Mesenchymal stem cell (in vitro differentiated cells and primary cell): ENCODE measurements around the gene FAAP100.

Source experiments
- DNase-seq: peaks from one replicate; pipeline ENCODE4 v3.0.0-alpha.2; 2013
- H2AFZ ChIP-seq: one replicate; pipeline ENCODE4 v1.6.1; 2013; ENCODE audit warnings: low read depth, mild to moderate bottlenecking, control low read depth, inconsistent platforms, low read length, moderate library complexity
- H2AK5ac ChIP-seq: 2 replicates; pipeline ENCODE4 v1.6.1; 2013; ENCODE audit warnings: low read length, moderate library complexity, mild to moderate bottlenecking, inconsistent platforms; ENCODE audit not compliant: severe bottlenecking
- H2BK120ac ChIP-seq: one replicate; pipeline ENCODE4 v1.6.1; 2013; ENCODE audit warnings: low read depth, mild to moderate bottlenecking, inconsistent platforms, low read length, moderate library complexity
- H2BK12ac ChIP-seq, 2 experiments: one replicate each; pipeline ENCODE4 v1.6.1; 2013; ENCODE audit warnings: inconsistent platforms in 2 of 2, low read length in 2 of 2, mild to moderate bottlenecking in 2 of 2, moderate library complexity in 2 of 2, control low read depth in 1 of 2
- H2BK15ac ChIP-seq: one replicate; pipeline ENCODE4 v1.6.1; 2013; ENCODE audit warnings: mild to moderate bottlenecking, low read depth, inconsistent platforms; ENCODE audit not compliant: poor library complexity, severe bottlenecking
- H2BK5ac ChIP-seq: 2 replicates; pipeline ENCODE4 v1.6.1; 2013; ENCODE audit warnings: low read depth, mild to moderate bottlenecking, low read length, control low read depth, inconsistent platforms; ENCODE audit not compliant: poor library complexity, severe bottlenecking
- H3K14ac ChIP-seq, 2 experiments: one replicate each; pipeline ENCODE4 v1.6.1; 2013; ENCODE audit warnings: inconsistent platforms in 2 of 2, low read length in 2 of 2, control low read depth in 1 of 2, mild to moderate bottlenecking in 1 of 2, moderate library complexity in 1 of 2
- H3K18ac ChIP-seq, 2 experiments: one replicate each; pipeline ENCODE4 v1.6.1; 2013; ENCODE audit warnings: inconsistent platforms in 2 of 2, low read length in 2 of 2, control low read depth in 1 of 2, low read depth in 1 of 2, mild to moderate bottlenecking in 1 of 2
- H3K23ac ChIP-seq, 2 experiments: one replicate each; pipeline ENCODE4 v1.6.1; 2013; ENCODE audit warnings: inconsistent platforms in 2 of 2, low read length in 2 of 2, mild to moderate bottlenecking in 2 of 2, moderate library complexity in 2 of 2, control low read depth in 1 of 2
- H3K27ac ChIP-seq: 2 replicates; pipeline ENCODE4 v1.5.1; 2013; ENCODE audit warnings: mild to moderate bottlenecking, moderate library complexity, low read length, control low read depth, inconsistent platforms; ENCODE audit not compliant: poor library complexity, severe bottlenecking
- H3K27me3 ChIP-seq, 2 experiments: 2 replicates each; pipeline versions ENCODE4 v1.6.1 to v1.7.0; 2013; ENCODE audit warnings: low read length in 2 of 2, mild to moderate bottlenecking in 2 of 2, moderate library complexity in 2 of 2, control low read depth in 1 of 2, inconsistent platforms in 1 of 2; ENCODE audit not compliant: control insufficient read depth in 1 of 2, insufficient read depth in 1 of 2
- H3K36me3 ChIP-seq, 2 experiments: 2 replicates each; pipeline versions ENCODE4 v1.6.1 to v1.7.0; 2013; ENCODE audit warnings: low read length in 2 of 2, control low read depth in 1 of 2, inconsistent platforms in 1 of 2, low read depth in 1 of 2, mild to moderate bottlenecking in 1 of 2; ENCODE audit not compliant: insufficient read depth in 2 of 2, control insufficient read depth in 1 of 2
- H3K4ac ChIP-seq, 2 experiments: one replicate each; pipeline ENCODE4 v1.6.1; 2013; ENCODE audit warnings: inconsistent platforms in 2 of 2, low read length in 2 of 2, mild to moderate bottlenecking in 2 of 2, moderate library complexity in 2 of 2, control low read depth in 1 of 2, low read depth in 1 of 2
- H3K4me1 ChIP-seq: 2 replicates; pipeline ENCODE4 v1.6.1; 2013; ENCODE audit warnings: low read depth, low read length, control low read depth; ENCODE audit not compliant: control insufficient read depth, insufficient read depth
- H3K4me2 ChIP-seq: 2 replicates; pipeline ENCODE4 v1.6.1; 2013; ENCODE audit warnings: low read length, mild to moderate bottlenecking, inconsistent platforms; ENCODE audit not compliant: poor library complexity, severe bottlenecking
- H3K4me3 ChIP-seq, 2 experiments: 2 replicates each; pipeline versions ENCODE4 v1.5.1 to v1.7.0; 2013; ENCODE audit warnings: low read length in 2 of 2, mild to moderate bottlenecking in 2 of 2, control low read depth in 1 of 2, low read depth in 1 of 2; ENCODE audit not compliant: insufficient read depth in 1 of 2
- H3K79me1 ChIP-seq: replicated peaks from 2 replicates; pipeline ENCODE4 v1.6.1; 2013; ENCODE audit warnings: mild to moderate bottlenecking, control low read depth, low read length, inconsistent platforms; ENCODE audit not compliant: poor library complexity, severe bottlenecking
- H3K9ac ChIP-seq: 2 replicates; pipeline ENCODE4 v1.7.0; 2013; ENCODE audit warnings: mild to moderate bottlenecking, low read length, moderate library complexity
- H3K9me3 ChIP-seq: 2 replicates; pipeline ENCODE4 v1.7.0; 2013; ENCODE audit warnings: mild to moderate bottlenecking, low read length; ENCODE audit not compliant: control insufficient read depth
- H4K8ac ChIP-seq: one replicate; pipeline ENCODE4 v1.6.1; 2013; ENCODE audit warnings: inconsistent platforms, mild to moderate bottlenecking, low read length, moderate library complexity
- H4K91ac ChIP-seq: one replicate; pipeline ENCODE4 v1.6.1; 2013; ENCODE audit warnings: mild to moderate bottlenecking, low read length, inconsistent platforms
- WGBS: methylation state at CpG from one replicate; pipeline ENCODE4 v1.1.7; 2013; ENCODE audit warnings: mixed read lengths; 5-methylcytosine and 5-hydroxymethylcytosine counted together

FAAP100 gene

GRCh38 chr17:81494626-81495377 is 57.4 kb downstream of the FAAP100 start:
- H3K27ac ChIP-seq, result no peak overlapping the region
- H2BK120ac ChIP-seq, result no peak overlapping the region
- DNase-seq, result no peak
- H4K91ac ChIP-seq, result no peak overlapping the region
- peaks cover 0 to 3% of the 10 kb centered on the region in 2 experiments for H3K36me3 ChIP-seq
- H3K23ac ChIP-seq, result no peak overlapping the region
- no peak overlapping the region for H3K14ac ChIP-seq
- no peak overlapping the region for H3K9ac ChIP-seq
- no peak overlapping the region for H3K18ac ChIP-seq
- no peak overlapping the region for H2BK12ac ChIP-seq
- H3K4me3 ChIP-seq, result no peak overlapping the region
- no peak overlapping the region for H2BK5ac ChIP-seq
- H3K27me3 ChIP-seq, result peaks cover 19 to 72% of the 10 kb centered on the region in 2 experiments
- H3K79me1 ChIP-seq, result no peaks in the 10 kb centered on the region
- no peak overlapping the region for H2BK15ac ChIP-seq
- H2AFZ ChIP-seq, result no peak overlapping the region
- no peak overlapping the region for H3K4me2 ChIP-seq
- H3K9me3 ChIP-seq, result no peaks in the 10 kb centered on the region
- H2AK5ac ChIP-seq, result no peak overlapping the region
- peaks cover 17% of the 10 kb centered on the region for H3K4me1 ChIP-seq
- H3K4ac ChIP-seq, result no peak overlapping the region
- 87% methylated on average over 8 of the region's 8 CpGs for WGBS
- H4K8ac ChIP-seq, result no peak overlapping the region

DNA sequence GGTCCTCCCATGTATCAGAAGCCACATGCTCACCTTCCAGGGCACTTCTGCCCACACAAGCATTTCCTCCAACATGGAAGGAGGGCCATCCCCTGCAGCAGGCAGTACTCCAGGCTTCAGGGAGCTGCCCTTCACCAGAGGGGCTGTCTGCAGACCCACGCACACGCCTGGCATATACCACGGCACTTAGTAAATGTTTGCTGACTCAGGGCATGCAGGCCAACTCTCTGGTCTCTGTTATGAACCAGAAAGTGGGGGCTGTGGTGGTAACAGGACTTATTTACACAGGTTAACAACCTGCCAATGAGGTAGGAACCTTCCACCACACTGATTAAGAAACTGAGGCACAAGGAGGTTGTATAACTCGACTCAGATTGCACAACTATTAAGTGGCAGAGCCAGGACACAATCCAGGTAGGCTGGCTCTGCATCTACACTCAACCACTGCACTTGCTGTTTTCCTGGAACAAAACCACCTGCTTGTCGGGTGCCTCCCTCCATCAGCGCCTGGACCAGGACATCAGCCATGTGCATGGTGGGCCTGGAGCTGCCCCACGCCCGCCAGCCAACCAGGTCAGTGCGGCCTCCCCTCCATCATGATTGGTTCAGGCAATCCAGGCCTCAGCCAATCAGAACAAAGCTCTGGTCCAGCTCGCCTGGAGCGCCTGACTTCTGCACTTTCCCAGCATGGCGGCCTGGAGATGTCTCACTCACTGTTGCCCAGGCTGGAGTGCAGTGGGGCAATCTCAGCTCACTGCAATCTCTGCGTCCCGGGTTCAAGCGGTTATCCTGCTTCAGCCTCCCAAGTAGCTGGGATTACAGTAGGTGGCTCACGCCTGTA is 58.7 kb downstream of the FAAP100 start:
- H4K8ac ChIP-seq, result no peak overlapping the region
- H3K27ac ChIP-seq, result no peak overlapping the region
- no peak overlapping the region for H2BK5ac ChIP-seq
- H3K4me3 ChIP-seq, result no peak overlapping the region
- no peak overlapping the region for H2BK120ac ChIP-seq
- no peaks in the 10 kb centered on the region for H3K9me3 ChIP-seq
- DNase-seq, result no peak
- H3K9ac ChIP-seq, result no peak overlapping the region
- H3K18ac ChIP-seq, result no peak overlapping the region
- WGBS, result 84% methylated on average over 16 of the region's 16 CpGs
- H4K91ac ChIP-seq, result no peak overlapping the region
- H2AK5ac ChIP-seq, result no peak overlapping the region
- peaks cover 25% of the 10 kb centered on the region for H3K4me1 ChIP-seq
- H2BK15ac ChIP-seq, result no peak overlapping the region
- no peaks in the 10 kb centered on the region for H3K36me3 ChIP-seq
- no peaks in the 10 kb centered on the region for H3K79me1 ChIP-seq
- no peak overlapping the region for H2BK12ac ChIP-seq
- H2AFZ ChIP-seq, result no peak overlapping the region
- no peak overlapping the region for H3K23ac ChIP-seq
- no peak overlapping the region for H3K4ac ChIP-seq
- H3K14ac ChIP-seq, result no peak overlapping the region
- no peak overlapping the region for H3K4me2 ChIP-seq
- peaks cover 19 to 62% of the 10 kb centered on the region in 2 experiments for H3K27me3 ChIP-seq

- WGBS, result 93% methylated on average over 9 of the region's 9 CpGs
Observed at GRCh38 chr17:81492706-81493105, 59.4 kb downstream of the FAAP100 start.

GRCh38 chr17:81492202-81492601 is 60.0 kb downstream of the FAAP100 start:
- no peak overlapping the region for H3K4ac ChIP-seq
- DNase-seq, result no peak
- no peak overlapping the region for H2BK15ac ChIP-seq
- no peak overlapping the region for H2AK5ac ChIP-seq
- no peak overlapping the region for H2BK120ac ChIP-seq
- H3K4me3 ChIP-seq, result no peak overlapping the region
- no peak overlapping the region for H2BK12ac ChIP-seq
- H3K4me1 ChIP-seq, result peaks cover 35% of the 10 kb centered on the region
- no peak overlapping the region for H3K23ac ChIP-seq
- no peak overlapping the region for H3K9ac ChIP-seq
- no peaks in the 10 kb centered on the region for H3K9me3 ChIP-seq
- H3K14ac ChIP-seq, result no peak overlapping the region
- no peak overlapping the region for H4K8ac ChIP-seq
- H3K27me3 ChIP-seq, result peaks cover 19 to 58% of the 10 kb centered on the region in 2 experiments
- H2AFZ ChIP-seq, result no peak overlapping the region
- H3K27ac ChIP-seq, result no peak overlapping the region
- H3K36me3 ChIP-seq, result no peaks in the 10 kb centered on the region
- H2BK5ac ChIP-seq, result no peak overlapping the region
- H3K4me2 ChIP-seq, result no peak overlapping the region
- H3K79me1 ChIP-seq, result no peaks in the 10 kb centered on the region
- 76% methylated on average over 18 of the region's 18 CpGs for WGBS
- no peak overlapping the region for H3K18ac ChIP-seq
- H4K91ac ChIP-seq, result no peak overlapping the region

More at GRCh38 chr17:81492706-81493105, 59.4 kb downstream of the FAAP100 start:
- Histone ChIP-seq H3K9me3 (no peaks in the 10 kb centered on the region), H3K27ac (no peak overlapping the region), H2AFZ (no peak overlapping the region), H2BK5ac (no peak overlapping the region), H3K23ac (no peak overlapping the region), H3K27me3 (peaks cover 19 to 58% of the 10 kb centered on the region in 2 experiments), H2BK15ac (no peak overlapping the region), H3K4me2 (no peak overlapping the region), H2AK5ac (no peak overlapping the region), H3K4me1 (peaks cover 31% of the 10 kb centered on the region), H2BK12ac (no peak overlapping the region), H4K8ac (no peak overlapping the region), H2BK120ac (no peak overlapping the region), H3K14ac (no peak overlapping the region), H4K91ac (no peak overlapping the region), H3K4ac (no peak overlapping the region), H3K4me3 (no peak overlapping the region), H3K36me3 (no peaks in the 10 kb centered on the region), H3K79me1 (no peaks in the 10 kb centered on the region), H3K18ac (no peak overlapping the region), H3K9ac (no peak overlapping the region)
- DNase-seq, result no peak
